RWPE1 (cell line): ENCODE results near the gene GPRC6A.
"Not testable (repeated sequence)": the region's sequence is repeated elsewhere in the genome, so short reads cannot be mapped to it uniquely, and the experiment has no call there.

Source experiments
- CTCF ChIA-PET: fragments of 350-600 bp; sonication (Branson Sonifier 250); formaldehyde crosslinking; extraction: SDS; loops from one replicate; lab custom pipeline; 2021; lab: Yijun Ruan, JAX
- POLR2A ChIA-PET: fragments of 400-600 bp; formaldehyde crosslinking; extraction: SDS; loops from one replicate; lab custom pipeline; 2020; ENCODE audit warnings: antibody characterized with exemption; ENCODE audit not compliant: low non-redundant PET; lab: Yijun Ruan, JAX
- DNase-seq: peaks from one replicate; pipeline ENCODE4 v3.0.0; 2012; ENCODE audit warnings: low spot score
- H3K27ac ChIP-seq: fragments of 450-650 bp; 2 replicates; pipeline ENCODE4 v1.5.1; 2017
- CTCF ChIP-seq: fragments of 450-650 bp; conservative IDR thresholded peaks from 2 replicates; pipeline ENCODE4 v1.5.1; 2017; ENCODE audit warnings: low read depth, mild to moderate bottlenecking

The GPRC6A gene

GRCh38 chr6:116836606-116837342 is 7.9 kb upstream of the GPRC6A start:
- TF ChIP-seq CTCF: no peak
- POLR2A ChIA-PET: no interaction called here
- no peak for DNase-seq

GRCh38 chr6:116834526-116834925 is 5.6 kb upstream of the GPRC6A start:
- CTCF ChIA-PET, H3K27ac ChIP-seq, POLR2A ChIA-PET, DNase-seq: not testable (repeated sequence)

More at GRCh38 chr6:116836606-116837342, 7.9 kb upstream of the GPRC6A start:
- no peak overlapping the region for H3K27ac ChIP-seq
- CTCF ChIA-PET: no interaction called here

- CTCF ChIA-PET: interaction anchor here (0.7 to 1.0 kb wide), 2 partner anchors 35 to 141 kb away, joined by 3 to 4 read pairs; no protein-coding TSS in a partner anchor
- POLR2A ChIA-PET: no interaction called here
- H3K27ac ChIP-seq: no peak overlapping the region
- DNase-seq: no peak
- TF ChIP-seq CTCF: no peak
These were observed 1.2 kb downstream of the GPRC6A start for GRCh38 chr6:116827561-116828240.

GRCh38 chr6:116816336-116816735 is 12.5 kb downstream of the GPRC6A start:
- H3K27ac ChIP-seq, POLR2A ChIA-PET, DNase-seq: not testable (repeated sequence)
- CTCF ChIA-PET: interaction anchor here (0.8 kb wide), 1 partner anchor 61 kb away, joined by 5 read pairs; no protein-coding TSS in a partner anchor

- no peak overlapping the region for H3K27ac ChIP-seq
- ChIA-PET CTCF (no interaction called here), POLR2A (no interaction called here)
- no peak for TF ChIP-seq CTCF
- DNase-seq: no peak
These were observed 16.7 kb downstream of the GPRC6A start for GRCh38 chr6:116812051-116812650.

GRCh38 chr6:116801971-116802370 is 26.9 kb downstream of the GPRC6A start:
- H3K27ac ChIP-seq: no peak overlapping the region
- POLR2A ChIA-PET: no interaction called here
- TF ChIP-seq CTCF: no peak
- CTCF ChIA-PET: interaction anchor here (0.7 kb wide), 2 partner anchors 58 to 595 kb away, joined by 4 to 5 read pairs; no protein-coding TSS in a partner anchor
- DNase-seq: no peak

- DNase-seq: no peak
- ChIA-PET CTCF (no interaction called here), POLR2A (no interaction called here)
- TF ChIP-seq CTCF: no peak
- no peak overlapping the region for H3K27ac ChIP-seq
These were observed 28.9 kb downstream of the GPRC6A start for GRCh38 chr6:116799945-116800344.
